SIG-M5 treated with dmso at 0.1 percent for 504 hours (cell line): Measurements from ENCODE around the gene RAMP2.
"Not testable (repeated sequence)": the region's sequence is repeated elsewhere in the genome, so short reads cannot be mapped to it uniquely, and the experiment has no call there.

Experiments
- DNase-seq: peaks from one replicate; lab custom pipeline; 2025; ENCODE audit not compliant: unreplicated experiment; lab: John Stamatoyannopoulos, UW

RAMP2 gene

GRCh38 chr17:42760652-42761581, at the start of gene RAMP2:
Gene RAMP2 (plus strand): TSS chr17:42761227. CDS start chr17:42761262, 35 bp downstream.
- no peak for DNase-seq

GRCh38 chr17:42720996-42721583, 39.9 kb upstream of the RAMP2 start:
- DNase-seq, result peak; percentile 65

- DNase-seq, result no peak
Observed at GRCh38 chr17:42723636-42724035, 37.4 kb upstream of the RAMP2 start.

- DNase-seq, result no peak
Observed at GRCh38 chr17:42725143-42725542, 35.9 kb upstream of the RAMP2 start.

DNA sequence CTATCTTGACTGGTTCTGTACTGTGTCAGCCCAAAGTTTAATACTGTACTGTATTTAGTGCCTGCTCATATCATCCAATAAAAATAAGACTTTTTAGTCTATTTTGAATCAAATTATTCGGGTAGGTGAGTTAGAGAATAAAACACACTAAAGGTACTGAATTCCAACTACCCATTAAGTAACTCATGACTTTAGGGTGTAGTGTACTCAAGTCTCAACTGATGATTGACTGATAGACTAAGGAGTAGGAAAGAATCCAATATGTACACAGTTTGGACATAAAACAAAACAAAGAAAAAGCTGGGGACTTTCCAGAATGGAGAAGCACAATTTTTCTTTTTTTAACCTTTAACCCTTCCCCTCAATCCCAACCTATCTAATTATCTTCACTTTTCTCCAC, 20.3 kb upstream of the RAMP2 start:
- no peak for DNase-seq

- not testable (repeated sequence) for DNase-seq
Observed at GRCh38 chr17:42742916-42743315, 18.1 kb upstream of the RAMP2 start.

- no peak for DNase-seq
Observed at GRCh38 chr17:42743595-42744282, 17.3 kb upstream of the RAMP2 start.

DNA sequence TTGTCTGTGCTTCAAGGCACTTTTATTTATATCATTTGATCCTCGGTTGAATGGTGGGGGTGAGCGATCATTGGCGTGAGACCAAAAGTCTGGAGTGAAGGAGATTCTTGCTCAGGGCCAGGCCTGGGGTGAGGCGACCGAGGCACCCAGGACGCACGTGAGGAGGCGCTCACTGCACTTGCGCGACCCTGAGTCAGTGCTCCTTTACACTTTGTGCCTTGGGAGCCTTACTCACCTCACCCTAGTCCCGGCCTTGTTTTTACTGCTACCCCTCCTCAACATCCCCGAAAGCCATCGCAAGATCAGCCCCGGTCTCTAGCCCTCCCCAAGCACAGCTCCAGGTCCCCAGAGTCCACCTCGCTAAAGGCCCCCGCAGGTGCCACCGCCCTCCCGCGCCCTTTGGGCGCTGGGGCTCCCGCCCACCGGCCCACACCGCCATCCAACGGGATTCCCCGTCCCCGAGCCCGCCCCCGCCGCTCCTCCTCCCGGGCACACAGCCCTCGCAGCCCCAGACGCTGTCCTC, 16.7 kb upstream of the RAMP2 start:
- DNase-seq, result peak; percentile 57

DNA sequence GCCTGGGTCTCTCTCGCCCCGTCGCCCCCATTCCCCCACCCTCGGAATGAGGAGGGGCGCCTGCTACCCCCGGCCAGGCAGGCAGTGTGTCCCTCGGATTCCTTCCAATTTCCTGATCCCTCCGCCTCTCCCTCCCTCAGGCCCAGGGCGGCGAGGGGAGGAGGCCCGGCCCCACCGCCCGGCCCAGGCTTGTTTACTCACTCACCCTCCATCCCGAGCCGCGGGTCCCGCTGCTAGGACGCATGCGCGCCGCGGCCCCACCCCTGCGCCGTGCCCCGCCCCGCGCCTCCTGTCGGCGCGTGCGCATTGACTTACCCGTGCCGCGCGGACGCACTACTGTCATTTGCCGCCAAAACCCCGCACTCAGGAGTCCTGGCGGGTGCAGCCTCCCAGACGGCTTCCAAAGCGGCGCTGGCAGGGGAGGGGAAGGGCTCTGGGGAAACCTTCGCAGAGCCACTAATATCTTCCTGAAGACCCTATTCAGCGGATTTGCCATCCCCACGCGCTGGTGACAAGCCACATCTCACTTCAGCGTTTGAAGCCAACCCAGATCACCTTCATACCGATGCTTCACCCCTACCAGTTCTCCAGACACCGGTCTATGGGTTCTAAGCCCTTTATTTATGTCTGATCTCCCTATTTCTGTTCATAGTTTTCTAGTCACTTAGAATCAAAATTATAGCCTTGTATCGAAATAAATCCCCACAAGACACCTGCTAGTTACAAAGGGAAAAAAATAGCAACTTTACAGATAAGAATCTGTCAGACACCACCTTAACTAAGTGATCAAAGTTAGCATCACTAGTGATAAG, 16.0 kb upstream of the RAMP2 start, which contains the start of gene EZH1:
TSS of gene EZH1 (minus strand) at position 235 of the 812 bp plus-strand sequence. CDS start 16,099 bp downstream, outside the sequence.
- DNase-seq, result peak; percentile 85

- DNase-seq, result no peak
Observed at GRCh38 chr17:42748202-42748907, 12.7 kb upstream of the RAMP2 start.

DNA sequence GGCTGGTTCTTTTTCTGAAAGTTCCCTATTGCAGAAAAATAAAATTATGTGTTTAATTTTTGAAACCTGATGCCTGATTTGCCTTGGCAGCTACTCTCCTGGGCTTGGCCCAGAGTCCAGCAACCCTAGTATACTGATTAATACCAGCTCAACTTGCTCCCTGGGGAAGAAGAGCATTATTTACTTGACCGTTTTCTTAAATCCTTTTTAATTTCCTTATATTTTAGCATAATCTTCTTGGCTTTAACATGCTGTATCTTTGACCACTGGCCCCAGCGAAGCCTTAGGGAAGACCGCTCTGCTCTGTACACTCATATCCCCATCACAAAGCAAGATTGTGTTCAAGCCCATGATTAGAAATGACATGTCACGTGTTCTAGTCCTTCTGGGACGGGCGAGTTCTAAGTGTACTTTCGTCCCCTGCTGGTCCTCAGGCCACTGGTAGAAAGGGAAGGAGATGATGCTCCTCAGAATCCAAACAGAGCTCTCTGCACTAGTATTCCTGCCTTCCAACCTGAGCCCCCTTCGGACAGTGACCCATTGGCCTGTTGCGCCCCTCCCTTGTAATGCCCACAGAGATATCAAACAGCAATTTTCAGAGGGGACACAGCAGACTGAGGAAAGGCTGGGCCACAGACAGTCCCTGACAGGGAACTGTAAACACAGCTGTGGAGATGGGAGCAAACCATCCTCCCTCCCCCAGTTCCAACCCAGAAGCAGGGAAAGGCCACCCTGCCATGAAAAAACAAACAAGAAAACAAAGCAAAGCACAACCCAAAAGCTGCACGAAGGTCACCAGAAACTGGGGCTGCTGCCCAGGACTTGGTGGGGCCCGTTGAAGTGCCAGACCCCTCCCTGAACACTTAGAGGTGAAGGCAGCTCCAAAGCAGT, 11.9 kb upstream of the RAMP2 start:
- no peak for DNase-seq

- peak; percentile 45 for DNase-seq
Observed at GRCh38 chr17:42750739-42751344, 10.2 kb upstream of the RAMP2 start.

- DNase-seq, result no peak
Observed at GRCh38 chr17:42751628-42752027, 9.4 kb upstream of the RAMP2 start.

- DNase-seq, result no peak
Observed at GRCh38 chr17:42754782-42755181, 6.2 kb upstream of the RAMP2 start.

- peak; percentile 82 for DNase-seq
Observed at GRCh38 chr17:42759982-42760651, 910 bp upstream of the RAMP2 start.

DNA sequence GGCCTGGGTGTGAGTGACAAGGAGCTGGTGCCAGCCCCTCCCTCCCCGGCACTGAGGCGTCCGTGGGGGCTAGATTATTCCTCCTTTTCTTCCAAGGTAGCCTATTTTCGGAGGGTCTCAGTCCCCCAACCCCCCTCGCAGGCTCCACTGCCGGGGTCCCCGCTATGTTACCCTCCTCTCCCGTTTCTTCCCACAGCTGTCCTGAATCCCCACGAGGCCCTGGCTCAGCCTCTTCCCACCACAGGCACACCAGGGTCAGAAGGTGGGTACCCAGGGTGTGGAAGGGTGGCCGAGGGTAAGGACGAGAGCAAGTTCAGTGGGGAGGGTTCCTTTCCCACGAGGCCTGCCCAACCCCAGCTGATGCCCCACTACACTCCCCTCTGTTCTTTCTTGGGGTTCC, 611 bp downstream of the RAMP2 start:
- DNase-seq, result no peak

DNA sequence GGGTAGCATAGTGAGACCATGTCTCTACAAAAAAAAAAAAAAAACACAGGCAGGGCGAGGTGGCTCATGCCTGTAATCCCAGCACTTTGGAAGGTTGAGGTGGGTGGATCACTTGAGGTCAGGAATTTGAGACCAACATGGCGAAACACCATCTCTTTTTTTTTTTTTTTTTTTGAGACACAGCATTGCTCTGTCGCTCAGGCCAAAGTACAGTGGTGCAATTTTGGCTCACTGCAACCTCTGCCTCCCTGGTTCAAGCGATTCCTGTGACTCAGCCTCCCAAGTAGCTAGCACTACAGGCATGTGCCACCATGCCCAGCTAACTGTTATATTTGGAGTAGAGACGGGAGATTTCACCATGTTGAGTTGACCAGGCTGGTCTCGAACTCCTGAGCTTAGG, 5.1 kb downstream of the RAMP2 start:
- no peak for DNase-seq

DNA sequence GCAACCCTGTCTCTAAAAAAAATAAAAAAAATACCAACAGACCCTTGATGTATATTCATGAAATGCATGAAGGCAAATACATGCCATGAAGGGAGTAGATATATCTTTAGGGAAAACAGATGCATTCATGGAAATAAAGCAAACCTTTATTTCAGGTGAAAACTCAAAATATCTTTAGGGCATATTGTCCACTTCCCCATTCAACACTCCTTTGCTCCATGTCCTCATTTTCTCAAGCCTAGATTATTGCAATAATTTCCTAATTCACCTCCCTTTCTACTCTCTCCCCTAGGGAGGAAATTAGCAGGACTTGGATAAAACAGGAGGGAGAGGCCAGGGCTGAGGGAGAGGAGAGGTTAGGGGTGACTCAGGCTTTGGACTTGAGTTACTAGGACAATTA, 6.5 kb downstream of the RAMP2 start:
- DNase-seq, result no peak
